Astrocyte (in vitro differentiated cells and primary cell): ENCODE measurements around the gene IFT27. TPM values are rescaled to one million over a fixed set of nuclear protein-coding genes. Genes with fewer than 3 reads are reported as not detected.

ENCODE experiments used
- DNase-seq: peaks from one replicate; pipeline ENCODE4 v3.0.0-alpha.2; 2010; ENCODE audit warnings: low read depth
- FAIRE-seq: peaks from 2 replicates; lab custom pipeline; 2011; peaks lifted over from hg19 to GRCh38; lab: Jason Lieb, UNC
- H2AFZ ChIP-seq: 2 replicates; pipeline ENCODE4 v1.6.0; 2012; ENCODE audit warnings: low read depth, low read length, inconsistent platforms
- H3K27ac ChIP-seq: 2 replicates; pipeline ENCODE4 v1.5.1; 2011; ENCODE audit warnings: low read depth, low read length, inconsistent platforms
- H3K27me3 ChIP-seq: 2 replicates; pipeline ENCODE4 v1.6.0; 2011; ENCODE audit warnings: low read length, inconsistent platforms; ENCODE audit not compliant: insufficient read depth
- H3K36me3 ChIP-seq: 2 replicates; pipeline ENCODE4 v1.5.1; 2011; ENCODE audit warnings: low read length, inconsistent platforms; ENCODE audit not compliant: insufficient read depth
- H3K4me1 ChIP-seq: 2 replicates; pipeline ENCODE4 v1.5.1; 2011; ENCODE audit warnings: low read length, inconsistent platforms; ENCODE audit not compliant: insufficient read depth
- H3K4me2 ChIP-seq: 2 replicates; pipeline ENCODE4 v1.6.0; 2012; ENCODE audit warnings: low read length, inconsistent platforms
- H3K4me3 ChIP-seq: 2 replicates; pipeline ENCODE4 v1.5.1; 2011; ENCODE audit warnings: low read depth, mild to moderate bottlenecking, low read length, inconsistent platforms; ENCODE audit not compliant: insufficient read depth
- H3K79me2 ChIP-seq: 2 replicates; pipeline ENCODE4 v1.6.0; 2012; ENCODE audit warnings: mild to moderate bottlenecking, low read length, inconsistent platforms; ENCODE audit not compliant: insufficient read depth
- H3K9ac ChIP-seq: 2 replicates; pipeline ENCODE4 v1.6.0; 2012; ENCODE audit warnings: mild to moderate bottlenecking, low read length, inconsistent platforms
- H3K9me3 ChIP-seq: 2 replicates; pipeline ENCODE4 v1.5.1; 2012; ENCODE audit warnings: low read depth, mild to moderate bottlenecking, low read length, inconsistent platforms; ENCODE audit not compliant: insufficient read depth
- H4K20me1 ChIP-seq: 2 replicates; pipeline ENCODE4 v1.6.0; 2012; ENCODE audit warnings: low read length, inconsistent platforms; ENCODE audit not compliant: insufficient read depth
- H3K27ac Mint-ChIP-seq: one replicate; pipeline ENCODE4 v1.8.0; 2021; ENCODE audit warnings: mild to moderate bottlenecking, mixed read lengths; ENCODE audit not compliant: unreplicated experiment
- H3K27me3 Mint-ChIP-seq: one replicate; pipeline ENCODE4 v1.8.0; 2021; ENCODE audit warnings: low read depth, mixed read lengths; ENCODE audit not compliant: unreplicated experiment
- H3K36me3 Mint-ChIP-seq: one replicate; pipeline ENCODE4 v1.8.0; 2021; ENCODE audit warnings: low read depth, mixed read lengths; ENCODE audit not compliant: unreplicated experiment
- H3K4me1 Mint-ChIP-seq: one replicate; pipeline ENCODE4 v1.8.0; 2021; ENCODE audit warnings: low read depth, mixed read lengths; ENCODE audit not compliant: unreplicated experiment
- H3K4me3 Mint-ChIP-seq: one replicate; pipeline ENCODE4 v1.8.0; 2021; ENCODE audit warnings: mild to moderate bottlenecking, moderate library complexity, mixed read lengths; ENCODE audit not compliant: unreplicated experiment
- H3K9me3 Mint-ChIP-seq: one replicate; pipeline ENCODE4 v1.8.0; 2021; ENCODE audit warnings: mild to moderate bottlenecking, mixed read lengths; ENCODE audit not compliant: unreplicated experiment
- EZH2 ChIP-seq: IDR thresholded peaks from 2 replicates; pipeline ENCODE4 v1.6.1; 2012; ENCODE audit warnings: mild to moderate bottlenecking, low read length, inconsistent platforms; ENCODE audit not compliant: insufficient read depth
- total RNA-seq: library from RNA; stranded (reverse); gene quantifications from 2 replicates; pipeline ENCODE4 v1.2.1, GENCODE V29; 2021
- TF ChIP-seq, protein P1 (sequence below): IDR thresholded peaks from 2 replicates; pipeline ENCODE4 v1.5.1; 2011; ENCODE audit warnings: low read depth, mild to moderate bottlenecking, inconsistent platforms, low read length, moderate library complexity; ENCODE audit not compliant: insufficient read depth

Gene IFT27
- total RNA-seq, 1 donor from 2014 or later = 30.1 TPM

DNA sequence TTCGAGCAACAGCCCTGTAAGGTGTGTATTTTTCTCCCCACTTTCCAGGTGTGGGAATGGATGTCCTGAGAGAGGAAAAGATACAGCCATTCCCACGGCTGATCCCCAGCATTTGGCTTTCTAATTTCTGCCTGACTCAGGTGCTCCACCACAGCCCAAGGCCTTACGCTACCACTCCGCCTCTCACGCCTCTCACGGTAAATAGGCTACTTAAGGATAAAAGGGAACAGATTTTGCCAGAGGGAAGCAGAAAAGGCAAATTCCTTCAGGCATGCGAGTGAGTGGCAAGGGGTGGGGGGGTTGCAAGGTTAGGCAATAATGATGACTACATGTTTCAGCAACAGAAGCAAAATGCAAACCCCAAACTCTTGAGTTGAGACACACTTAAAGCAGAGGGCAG lies 31.7 kb upstream of the IFT27 start:
- no peak overlapping the region for H3K27ac ChIP-seq
- H3K27ac Mint-ChIP-seq = no peak overlapping the region
- peaks cover 74% of the 10 kb centered on the region for H3K27me3 Mint-ChIP-seq
- no peak overlapping the region for H3K9ac ChIP-seq
- FAIRE-seq (no peak), DNase-seq (no peak)
- no peak overlapping the region for H3K4me3 Mint-ChIP-seq
- no peaks in the 10 kb centered on the region for H4K20me1 ChIP-seq
- H3K9me3 Mint-ChIP-seq = no peaks in the 10 kb centered on the region
- peaks cover 16% of the 10 kb centered on the region for H3K27me3 ChIP-seq
- H3K79me2 ChIP-seq = no peaks in the 10 kb centered on the region
- no peak for TF ChIP-seq EZH2
- TF ChIP-seq, protein P1, sequence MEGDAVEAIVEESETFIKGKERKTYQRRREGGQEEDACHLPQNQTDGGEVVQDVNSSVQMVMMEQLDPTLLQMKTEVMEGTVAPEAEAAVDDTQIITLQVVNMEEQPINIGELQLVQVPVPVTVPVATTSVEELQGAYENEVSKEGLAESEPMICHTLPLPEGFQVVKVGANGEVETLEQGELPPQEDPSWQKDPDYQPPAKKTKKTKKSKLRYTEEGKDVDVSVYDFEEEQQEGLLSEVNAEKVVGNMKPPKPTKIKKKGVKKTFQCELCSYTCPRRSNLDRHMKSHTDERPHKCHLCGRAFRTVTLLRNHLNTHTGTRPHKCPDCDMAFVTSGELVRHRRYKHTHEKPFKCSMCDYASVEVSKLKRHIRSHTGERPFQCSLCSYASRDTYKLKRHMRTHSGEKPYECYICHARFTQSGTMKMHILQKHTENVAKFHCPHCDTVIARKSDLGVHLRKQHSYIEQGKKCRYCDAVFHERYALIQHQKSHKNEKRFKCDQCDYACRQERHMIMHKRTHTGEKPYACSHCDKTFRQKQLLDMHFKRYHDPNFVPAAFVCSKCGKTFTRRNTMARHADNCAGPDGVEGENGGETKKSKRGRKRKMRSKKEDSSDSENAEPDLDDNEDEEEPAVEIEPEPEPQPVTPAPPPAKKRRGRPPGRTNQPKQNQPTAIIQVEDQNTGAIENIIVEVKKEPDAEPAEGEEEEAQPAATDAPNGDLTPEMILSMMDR = no peak
- H2AFZ ChIP-seq = no peak overlapping the region
- H3K36me3 Mint-ChIP-seq = no peaks in the 10 kb centered on the region
- H3K4me3 ChIP-seq = no peak overlapping the region
- H3K36me3 ChIP-seq = no peaks in the 10 kb centered on the region
- H3K4me1 Mint-ChIP-seq = peaks cover 11% of the 10 kb centered on the region
- H3K4me1 ChIP-seq = no peaks in the 10 kb centered on the region
- no peaks in the 10 kb centered on the region for H3K9me3 ChIP-seq
- H3K4me2 ChIP-seq = no peak overlapping the region

- H3K27me3 ChIP-seq = peaks cover 12% of the 10 kb centered on the region
- H3K9me3 ChIP-seq = no peaks in the 10 kb centered on the region
- H3K4me1 Mint-ChIP-seq = peaks cover 11% of the 10 kb centered on the region
- no peak for FAIRE-seq
- no peak for DNase-seq
- H2AFZ ChIP-seq = no peak overlapping the region
- no peaks in the 10 kb centered on the region for H3K9me3 Mint-ChIP-seq
- no peak overlapping the region for H3K4me3 Mint-ChIP-seq
- no peak overlapping the region for H3K9ac ChIP-seq
- no peak overlapping the region for H3K27ac Mint-ChIP-seq
- H3K4me1 ChIP-seq = no peaks in the 10 kb centered on the region
- TF ChIP-seq, protein P1 = no peak
- TF ChIP-seq EZH2 = no peak
- H3K79me2 ChIP-seq = no peaks in the 10 kb centered on the region
- no peaks in the 10 kb centered on the region for H3K36me3 Mint-ChIP-seq
- H3K27ac ChIP-seq = no peak overlapping the region
- H4K20me1 ChIP-seq = no peaks in the 10 kb centered on the region
- H3K4me2 ChIP-seq = no peak overlapping the region
- H3K4me3 ChIP-seq = no peak overlapping the region
- peaks cover 71% of the 10 kb centered on the region for H3K27me3 Mint-ChIP-seq
- H3K36me3 ChIP-seq = no peaks in the 10 kb centered on the region
These were observed 30.9 kb upstream of the IFT27 start for GRCh38 chr22:36806835-36807234.

DNA sequence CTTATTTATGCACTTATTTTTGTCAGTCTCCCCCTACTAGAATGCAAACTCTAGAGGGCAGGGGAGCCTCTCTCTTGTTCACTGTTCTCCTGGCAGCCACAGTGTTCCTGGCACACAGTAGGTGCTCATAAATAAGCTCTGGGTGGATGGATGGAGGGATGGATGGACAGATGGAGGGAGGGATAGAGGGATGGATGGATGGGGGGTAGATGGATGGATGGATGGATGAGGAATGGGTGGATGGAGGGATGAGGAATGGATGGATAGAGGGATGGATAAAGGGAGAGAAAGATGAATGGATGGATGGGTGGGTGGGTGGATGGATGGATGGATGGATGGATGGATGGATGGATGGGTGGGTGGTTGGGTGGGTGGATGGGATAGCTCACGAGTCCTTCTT lies 27.4 kb upstream of the IFT27 start:
- FAIRE-seq = no peak
- H4K20me1 ChIP-seq = no peaks in the 10 kb centered on the region
- no peak for TF ChIP-seq EZH2
- TF ChIP-seq, protein P1 = no peak
- peaks cover 14% of the 10 kb centered on the region for H3K27me3 ChIP-seq
- H3K36me3 ChIP-seq = no peaks in the 10 kb centered on the region
- no peak overlapping the region for H3K9ac ChIP-seq
- H3K9me3 ChIP-seq = no peaks in the 10 kb centered on the region
- Mint-ChIP-seq H3K4me1 (peaks cover 6% of the 10 kb centered on the region), H3K9me3 (no peaks in the 10 kb centered on the region), H3K36me3 (no peaks in the 10 kb centered on the region), H3K4me3 (no peak overlapping the region), H3K27me3 (peaks cover 70% of the 10 kb centered on the region), H3K27ac (no peak overlapping the region)
- no peak overlapping the region for H3K4me3 ChIP-seq
- H3K4me1 ChIP-seq = no peaks in the 10 kb centered on the region
- H2AFZ ChIP-seq = no peak overlapping the region
- no peak overlapping the region for H3K27ac ChIP-seq
- no peaks in the 10 kb centered on the region for H3K79me2 ChIP-seq
- no peak overlapping the region for H3K4me2 ChIP-seq
- no peak for DNase-seq
